Fibroblast of gingiva (primary cell): Measurements from ENCODE around the gene DSP.

Experiments
- DNase-seq: peaks from one replicate; pipeline ENCODE4 v3.0.0-alpha.2; 2011; ENCODE audit warnings: low read depth

The DSP gene, protein sequence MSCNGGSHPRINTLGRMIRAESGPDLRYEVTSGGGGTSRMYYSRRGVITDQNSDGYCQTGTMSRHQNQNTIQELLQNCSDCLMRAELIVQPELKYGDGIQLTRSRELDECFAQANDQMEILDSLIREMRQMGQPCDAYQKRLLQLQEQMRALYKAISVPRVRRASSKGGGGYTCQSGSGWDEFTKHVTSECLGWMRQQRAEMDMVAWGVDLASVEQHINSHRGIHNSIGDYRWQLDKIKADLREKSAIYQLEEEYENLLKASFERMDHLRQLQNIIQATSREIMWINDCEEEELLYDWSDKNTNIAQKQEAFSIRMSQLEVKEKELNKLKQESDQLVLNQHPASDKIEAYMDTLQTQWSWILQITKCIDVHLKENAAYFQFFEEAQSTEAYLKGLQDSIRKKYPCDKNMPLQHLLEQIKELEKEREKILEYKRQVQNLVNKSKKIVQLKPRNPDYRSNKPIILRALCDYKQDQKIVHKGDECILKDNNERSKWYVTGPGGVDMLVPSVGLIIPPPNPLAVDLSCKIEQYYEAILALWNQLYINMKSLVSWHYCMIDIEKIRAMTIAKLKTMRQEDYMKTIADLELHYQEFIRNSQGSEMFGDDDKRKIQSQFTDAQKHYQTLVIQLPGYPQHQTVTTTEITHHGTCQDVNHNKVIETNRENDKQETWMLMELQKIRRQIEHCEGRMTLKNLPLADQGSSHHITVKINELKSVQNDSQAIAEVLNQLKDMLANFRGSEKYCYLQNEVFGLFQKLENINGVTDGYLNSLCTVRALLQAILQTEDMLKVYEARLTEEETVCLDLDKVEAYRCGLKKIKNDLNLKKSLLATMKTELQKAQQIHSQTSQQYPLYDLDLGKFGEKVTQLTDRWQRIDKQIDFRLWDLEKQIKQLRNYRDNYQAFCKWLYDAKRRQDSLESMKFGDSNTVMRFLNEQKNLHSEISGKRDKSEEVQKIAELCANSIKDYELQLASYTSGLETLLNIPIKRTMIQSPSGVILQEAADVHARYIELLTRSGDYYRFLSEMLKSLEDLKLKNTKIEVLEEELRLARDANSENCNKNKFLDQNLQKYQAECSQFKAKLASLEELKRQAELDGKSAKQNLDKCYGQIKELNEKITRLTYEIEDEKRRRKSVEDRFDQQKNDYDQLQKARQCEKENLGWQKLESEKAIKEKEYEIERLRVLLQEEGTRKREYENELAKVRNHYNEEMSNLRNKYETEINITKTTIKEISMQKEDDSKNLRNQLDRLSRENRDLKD (N-terminal part only)

GRCh38 chr6:7541175-7542064 is at the start of gene DSP:
Gene DSP (plus strand): TSS chr6:7541671. CDS start chr6:7541916, 245 bp downstream.
- DNase-seq: no peak

DNA sequence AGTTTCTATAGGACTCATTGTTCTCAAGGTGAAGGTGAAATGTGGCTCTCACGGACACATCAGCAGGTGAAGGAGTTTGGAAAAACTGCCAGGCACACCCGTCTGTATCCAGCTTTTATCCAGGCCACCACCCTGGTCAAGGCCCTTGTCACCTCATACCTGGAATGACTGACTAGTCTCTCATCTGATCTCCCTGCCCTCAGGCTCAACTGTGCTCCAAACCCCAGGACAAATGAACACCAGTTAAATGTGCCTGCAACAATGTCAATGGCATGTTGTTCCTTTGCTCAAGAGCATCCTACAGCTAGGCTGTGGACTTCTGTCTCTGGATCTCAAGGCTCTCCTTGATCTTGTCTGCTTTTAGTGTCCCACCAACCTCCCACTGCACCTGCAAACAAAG is 47.6 kb upstream of the DSP start:
- no peak for DNase-seq

- DNase-seq: no peak
Measured at GRCh38 chr6:7494638-7495037, 46.8 kb upstream of the DSP start.

DNA sequence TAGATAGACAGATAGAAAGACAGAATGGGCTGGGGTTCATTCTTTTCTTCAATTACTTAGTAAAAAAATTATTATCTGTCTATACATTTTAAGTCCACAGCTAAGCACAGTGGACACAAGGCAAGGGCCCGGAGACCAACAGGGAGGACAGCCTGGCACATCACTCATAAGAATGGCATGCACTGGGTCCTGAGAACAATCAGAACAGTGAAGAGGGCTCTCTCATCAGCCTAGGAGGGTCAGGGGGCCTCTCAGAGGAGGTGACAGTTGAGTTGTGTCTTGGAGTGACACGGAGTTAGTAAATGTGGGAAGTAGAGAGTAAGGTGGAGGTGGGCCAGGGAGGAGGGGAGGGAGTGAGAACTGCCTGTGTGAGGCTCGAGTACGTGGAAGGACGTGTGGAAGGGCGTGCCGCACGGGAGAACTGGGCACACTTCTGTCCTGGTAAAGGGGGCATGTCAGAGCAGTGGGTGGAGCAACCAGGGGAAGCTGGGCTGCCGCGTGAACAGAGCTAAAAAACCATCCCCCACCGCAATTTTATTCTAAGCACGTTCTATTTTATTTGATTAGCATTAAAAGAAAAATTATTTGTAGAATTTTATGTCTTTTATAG is 45.1 kb upstream of the DSP start:
- no peak for DNase-seq

DNA sequence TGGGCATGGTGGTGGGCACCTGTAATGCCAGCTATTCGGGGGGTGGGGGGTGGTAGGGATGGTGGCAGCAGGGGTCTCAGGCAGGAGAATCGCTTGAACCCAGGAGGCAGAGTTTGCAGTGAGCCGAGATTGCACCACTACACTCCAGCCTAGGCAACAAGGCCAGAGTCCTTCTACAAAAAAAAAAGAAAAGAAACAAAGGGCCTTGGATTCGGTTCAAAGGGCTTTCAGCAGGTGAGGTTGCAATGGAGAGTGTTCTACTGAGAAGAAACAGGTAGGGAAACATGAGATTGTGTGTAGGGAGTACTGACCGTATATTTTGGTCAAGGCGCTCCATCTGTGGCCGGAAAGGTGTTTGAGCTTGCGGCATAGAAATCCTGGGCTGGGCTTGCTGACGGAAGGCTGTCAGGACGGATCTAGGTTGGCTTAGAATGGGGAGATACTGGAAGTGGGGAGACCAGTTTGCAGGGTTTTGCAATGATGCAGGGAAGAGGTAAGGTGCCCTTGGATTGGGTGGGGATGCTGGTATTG is 40.7 kb upstream of the DSP start:
- no peak for DNase-seq

GRCh38 chr6:7502743-7503142 is 38.7 kb upstream of the DSP start:
- no peak for DNase-seq

DNA sequence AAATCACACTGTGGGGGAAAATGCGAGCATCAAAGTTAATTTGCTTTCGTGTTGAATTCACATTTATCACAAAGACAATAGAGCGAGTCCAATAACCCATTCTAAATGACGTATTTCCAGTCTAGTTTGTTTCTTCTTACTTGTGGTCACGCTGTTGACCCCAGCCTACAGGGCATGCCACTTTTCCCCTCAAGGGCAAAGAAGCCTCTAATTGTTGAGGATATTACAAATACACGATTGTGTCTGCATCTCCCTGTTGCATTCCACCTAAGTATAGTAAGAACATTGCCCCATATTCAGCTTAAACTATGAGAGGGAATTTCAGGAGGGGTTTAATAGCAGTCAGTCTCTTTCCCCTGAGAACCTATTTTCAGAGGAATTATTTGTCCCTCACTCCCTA is 37.4 kb upstream of the DSP start:
- DNase-seq: no peak

GRCh38 chr6:7505189-7505699 is 36.2 kb upstream of the DSP start:
- DNase-seq: peak; percentile 12

DNA sequence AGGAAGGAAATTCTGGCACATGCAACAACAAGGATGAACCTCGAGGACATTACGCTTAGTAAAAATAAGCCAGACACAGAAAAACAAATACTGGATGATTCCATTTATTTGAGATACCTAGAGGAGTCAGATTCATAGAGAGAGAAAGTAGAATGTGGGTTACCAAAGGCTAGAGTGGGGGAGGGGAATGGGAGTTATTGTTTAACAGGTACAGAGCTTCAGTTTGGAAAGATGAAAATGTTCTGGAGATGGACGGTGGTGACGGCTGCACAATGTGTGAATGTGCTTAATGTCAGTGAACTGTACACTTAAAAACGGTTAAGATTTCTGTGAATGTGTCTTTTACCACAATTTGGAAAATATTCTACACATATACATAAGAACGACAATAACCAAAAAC is 33.9 kb upstream of the DSP start:
- DNase-seq: no peak

GRCh38 chr6:7512320-7512719 is 29.2 kb upstream of the DSP start:
- DNase-seq: no peak

DNA sequence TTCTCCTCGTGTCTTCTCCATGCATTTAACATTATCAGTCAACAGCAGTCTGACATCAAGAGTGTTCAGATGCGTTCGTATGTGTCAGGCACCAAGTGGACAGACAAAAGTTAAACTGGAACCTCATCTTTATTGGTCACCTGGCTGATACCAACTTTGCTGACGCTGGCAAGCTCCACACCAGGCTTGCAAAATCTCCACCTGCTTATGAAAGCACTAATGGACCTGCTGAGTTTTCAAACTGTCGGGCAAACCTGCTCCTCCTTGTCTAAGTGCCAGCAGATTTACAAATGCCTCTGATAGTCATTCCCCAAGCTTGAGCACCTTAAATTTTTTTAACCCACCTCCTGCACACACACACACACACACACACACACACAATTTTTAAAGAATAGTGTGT is 27.9 kb upstream of the DSP start:
- no peak for DNase-seq

DNA sequence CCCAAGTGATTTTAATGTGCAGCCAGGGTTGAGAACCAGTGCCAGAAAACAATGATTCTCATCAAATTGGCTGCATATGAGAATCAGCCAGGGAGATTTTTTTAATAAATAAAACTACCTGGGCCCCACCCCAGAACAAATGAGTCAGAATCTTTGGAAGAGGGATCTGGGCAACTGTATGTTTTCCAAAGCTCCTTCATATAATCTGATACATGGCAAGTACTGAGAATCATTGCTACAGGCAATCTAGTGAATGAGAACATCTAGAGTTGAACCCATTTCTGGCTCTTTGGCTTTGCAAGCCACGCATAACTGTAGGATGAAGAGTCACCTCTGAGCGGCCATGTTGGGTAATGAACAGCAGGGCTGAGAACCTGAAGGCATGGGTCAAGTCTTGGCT is 26.1 kb upstream of the DSP start:
- DNase-seq: no peak

DNA sequence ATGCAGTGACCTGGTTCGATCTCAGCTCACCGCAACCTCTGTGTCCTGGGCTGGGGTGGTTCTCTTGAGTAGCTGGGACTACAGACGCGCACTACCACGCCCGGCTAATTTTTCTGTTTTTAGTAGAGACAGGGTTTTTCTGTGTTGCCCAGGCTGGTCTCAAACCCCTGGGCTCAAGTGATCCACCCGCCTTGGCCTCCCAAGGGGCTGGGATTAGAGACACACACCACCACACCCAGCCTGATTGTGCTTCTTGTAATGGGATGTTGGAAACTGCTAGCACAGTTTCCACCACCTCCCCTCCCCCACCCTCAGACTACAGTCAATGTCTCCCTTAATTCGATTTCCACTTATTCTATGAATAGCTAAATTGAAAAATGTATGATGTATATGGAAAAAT is 22.6 kb upstream of the DSP start:
- DNase-seq: no peak

DNA sequence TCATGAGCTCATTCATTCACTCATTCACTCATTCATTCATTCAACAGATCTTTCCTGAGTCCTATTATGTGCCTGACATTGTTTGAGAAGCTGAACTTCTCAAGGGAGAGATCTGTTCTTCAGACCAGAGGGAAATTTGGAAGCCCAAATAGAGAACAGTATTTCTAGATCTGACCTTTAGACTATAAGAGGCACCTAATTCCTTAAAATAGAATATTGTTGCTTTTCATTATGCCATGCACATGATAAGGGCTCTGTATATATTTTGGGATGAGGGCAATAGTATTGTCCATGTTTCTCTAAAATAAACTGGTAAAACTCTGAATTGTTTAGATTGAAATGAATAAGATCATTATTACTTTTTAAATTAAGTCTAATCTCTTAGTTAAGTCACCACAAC is 18.6 kb upstream of the DSP start:
- DNase-seq: no peak

GRCh38 chr6:7523922-7524321 is 17.5 kb upstream of the DSP start:
- no peak for DNase-seq

GRCh38 chr6:7526755-7527154 is 14.7 kb upstream of the DSP start:
- no peak for DNase-seq

DNA sequence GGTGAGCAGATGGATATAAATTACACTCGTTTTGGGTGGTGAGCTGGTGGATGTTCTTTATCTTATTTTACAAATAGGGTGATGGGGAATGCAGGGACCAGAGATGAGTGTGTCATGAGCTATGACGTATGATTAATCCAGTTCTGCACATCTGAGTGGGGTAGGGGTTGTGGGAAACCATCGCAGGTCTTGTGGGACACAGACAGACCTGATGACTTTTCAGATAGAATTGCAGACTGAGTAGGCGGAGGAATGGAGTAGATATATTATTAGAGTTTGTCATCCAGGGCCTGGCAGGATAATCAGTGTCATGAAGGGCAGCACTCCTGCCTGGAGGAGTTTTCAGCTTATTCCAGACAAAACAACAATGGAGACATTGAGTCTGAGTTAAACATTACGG is 12.9 kb upstream of the DSP start:
- no peak for DNase-seq

- no peak for DNase-seq
Measured at GRCh38 chr6:7529141-7529540, 12.3 kb upstream of the DSP start.

GRCh38 chr6:7532232-7532631 is 9.2 kb upstream of the DSP start:
- no peak for DNase-seq

DNA sequence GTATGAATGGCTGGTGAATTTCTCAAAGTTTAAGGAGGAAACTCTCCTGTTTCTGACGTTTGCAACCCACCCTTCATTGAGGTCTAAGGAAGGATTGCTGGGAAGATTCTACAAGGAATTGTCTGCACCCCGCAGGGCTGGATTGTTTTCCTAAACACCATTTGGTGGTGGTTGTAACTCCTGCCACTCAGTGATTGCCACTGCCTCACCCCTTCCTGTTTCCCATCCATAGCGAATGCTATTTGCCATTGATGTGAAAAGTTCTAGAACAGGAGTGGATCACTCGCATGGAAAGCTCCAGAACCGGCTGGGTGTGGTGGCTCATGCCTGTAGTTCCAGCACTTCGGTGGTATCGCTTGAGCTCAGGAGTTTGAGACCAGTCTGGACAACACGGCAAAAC is 8.7 kb upstream of the DSP start:
- DNase-seq: no peak

DNA sequence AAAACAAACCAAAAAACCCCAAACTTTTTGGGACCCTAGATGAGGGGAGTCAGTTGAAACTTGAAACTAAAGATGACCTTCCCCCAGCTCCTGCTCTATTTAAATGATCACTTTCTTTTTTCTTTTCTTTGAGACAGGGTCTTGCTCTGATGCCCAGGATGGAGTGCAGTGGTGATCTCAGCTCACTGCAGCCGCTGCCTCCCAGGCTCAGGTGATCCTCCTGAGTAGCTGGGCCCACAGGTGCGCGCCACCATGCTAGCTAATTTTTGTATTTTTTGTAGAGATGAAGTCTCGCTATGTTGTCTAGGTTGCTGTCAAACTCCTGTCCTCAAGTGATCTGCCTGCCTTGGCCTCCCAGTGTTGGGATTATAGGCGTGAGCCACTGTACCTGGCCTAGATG is 7.3 kb upstream of the DSP start:
- no peak for DNase-seq
